A549 (cell line): ENCODE measurements around the gene TRAPPC2L. TPM values are rescaled to one million over a fixed set of nuclear protein-coding genes. Genes with fewer than 3 reads are reported as not detected.

Experiments used
- ATAC-seq, 2 experiments: fragments of 200-7000 bp in 1 of 2; fragments of >200 bp in 1 of 2; cut with Nextera tagmentation in 1 of 2; cut with Tn5 transposase in 1 of 2; 3 replicates each; pipeline versions ENCODE4 v1.8.0 to v1.9.1; 2018 to 2020; ENCODE audit warnings: mild to moderate bottlenecking in 1 of 2, moderate library complexity in 1 of 2
- CTCF ChIA-PET: fragments of 300-600 bp; sonication (Branson Sonifier 250); formaldehyde crosslinking; extraction: SDS; loops from one replicate; lab custom pipeline; 2021; ENCODE audit warnings: antibody characterized with exemption, inconsistent platforms; lab: Yijun Ruan, JAX
- POLR2A ChIA-PET: fragments of 350-600 bp; formaldehyde crosslinking; extraction: SDS; loops from one replicate; lab custom pipeline; 2021; ENCODE audit warnings: antibody characterized with exemption, inconsistent platforms; lab: Yijun Ruan, JAX
- DNase-seq, 2 experiments: peaks; one replicate each; pipeline versions ENCODE4 v3.0.0 to v3.0.0-alpha.2; 2011 to 2016; ENCODE audit warnings: low read depth in 1 of 2, low spot score in 1 of 2
- FAIRE-seq: peaks from 2 replicates; lab custom pipeline; 2011; peaks lifted over from hg19 to GRCh38; lab: Jason Lieb, UNC
- H3K27ac ChIP-seq, 2 experiments: fragments of >200 bp; sonication (Bioruptor Twin); formaldehyde crosslinking; 3 replicates each; pipeline ENCODE4 v1.5.1; 2016 to 2017
- H3K4me1 ChIP-seq: fragments of >200 bp; sonication (Bioruptor Twin); formaldehyde crosslinking; 3 replicates; pipeline ENCODE4 v1.6.1; 2016
- H3K4me2 ChIP-seq: fragments of >200 bp; sonication (Bioruptor Twin); formaldehyde crosslinking; 3 replicates; pipeline ENCODE4 v1.6.1; 2016
- H3K4me3 ChIP-seq: fragments of >200 bp; sonication (Bioruptor Twin); formaldehyde crosslinking; 3 replicates; pipeline ENCODE4 v1.5.1; 2016
- H3K9me3 ChIP-seq: fragments of >200 bp; sonication (Bioruptor Twin); formaldehyde crosslinking; 3 replicates; pipeline ENCODE4 v1.6.1; 2016
- BHLHE40 ChIP-seq: IDR thresholded peaks from 2 replicates; pipeline ENCODE4 v1.6.1; 2012; ENCODE audit warnings: low read depth, low read length, inconsistent platforms
- CBX2 ChIP-seq: fragments of 200-600 bp; sonication (generic); IDR thresholded peaks from 2 replicates; pipeline ENCODE4 v1.6.1; 2016; ENCODE audit warnings: low read depth, mild to moderate bottlenecking, borderline replicate concordance
- CHD4 ChIP-seq: fragments of 200-600 bp; sonication (generic); IDR thresholded peaks from 2 replicates; pipeline ENCODE4 v1.6.1; 2016; ENCODE audit warnings: antibody characterized with exemption, mild to moderate bottlenecking, borderline replicate concordance
- E2F6 ChIP-seq: IDR thresholded peaks from 2 replicates; pipeline ENCODE4 v1.6.1; 2012; ENCODE audit warnings: low read depth, borderline replicate concordance
- EHF ChIP-seq: fragments of 250-450 bp; sonication (Bioruptor Pico); IDR thresholded peaks from 2 replicates; pipeline ENCODE4 v1.5.0; 2020; ENCODE audit warnings: mild to moderate bottlenecking
- EP300 ChIP-seq, 2 experiments: fragments of >200 bp; sonication (Bioruptor Twin); formaldehyde crosslinking; IDR thresholded peaks; 2 replicates in 1 of 2; 3 replicates in 1 of 2; pipeline ENCODE4 v1.6.1; 2016 to 2017
- HDAC2 ChIP-seq: fragments of 200-600 bp; sonication (generic); IDR thresholded peaks from 2 replicates; pipeline ENCODE4 v1.6.1; 2016
- HOXA7 ChIP-seq: fragments of 250-450 bp; sonication (Bioruptor Pico); IDR thresholded peaks from 2 replicates; pipeline ENCODE4 v1.5.0; 2020; ENCODE audit warnings: mild to moderate bottlenecking, moderate library complexity
- HOXB13 ChIP-seq: fragments of 250-450 bp; sonication (Bioruptor Pico); IDR thresholded peaks from 2 replicates; pipeline ENCODE4 v1.5.0; 2020; ENCODE audit warnings: low read depth, mild to moderate bottlenecking, moderate library complexity
- MAX ChIP-seq: IDR thresholded peaks from 2 replicates; pipeline ENCODE4 v1.6.1; 2012
- MYC ChIP-seq: IDR thresholded peaks from 2 replicates; pipeline ENCODE4 v1.6.1; 2012; ENCODE audit warnings: mild to moderate bottlenecking, inconsistent platforms, low read length, improper control_type of control experiment, borderline replicate concordance
- NFE2L2 ChIP-seq: fragments of 150-350 bp; conservative IDR thresholded peaks from 2 replicates; pipeline ENCODE4 v1.6.1; 2014; ENCODE audit warnings: low read length
- NPAS2 ChIP-seq: fragments of 250-450 bp; sonication (Bioruptor Pico); IDR thresholded peaks from 2 replicates; pipeline ENCODE4 v1.8.0; 2022; ENCODE audit warnings: mild to moderate bottlenecking, moderate library complexity, borderline replicate concordance
- PBX3 ChIP-seq: IDR thresholded peaks from 2 replicates; pipeline ENCODE4 v1.6.1; 2012
- PHF8 ChIP-seq: fragments of 200-600 bp; sonication (generic); IDR thresholded peaks from 2 replicates; pipeline ENCODE4 v1.6.1; 2016; ENCODE audit warnings: low read depth, mild to moderate bottlenecking, antibody characterized with exemption, moderate library complexity, borderline replicate concordance
- RARB ChIP-seq: fragments of 250-450 bp; sonication (Bioruptor Pico); IDR thresholded peaks from 2 replicates; pipeline ENCODE4 v1.8.0; 2021; ENCODE audit warnings: mild to moderate bottlenecking, moderate library complexity
- RNF2 ChIP-seq: fragments of 200-600 bp; sonication (generic); IDR thresholded peaks from 2 replicates; pipeline ENCODE4 v1.6.1; 2016; ENCODE audit warnings: low read depth, mild to moderate bottlenecking, antibody characterized with exemption, moderate library complexity, borderline replicate concordance
- SMC3 ChIP-seq: fragments of >200 bp; sonication (Bioruptor Twin); formaldehyde crosslinking; IDR thresholded peaks from 3 replicates; pipeline ENCODE4 v1.6.1; 2018; ENCODE audit warnings: inconsistent platforms
- SREBF2 ChIP-seq: fragments of 450-650 bp; IDR thresholded peaks from 2 replicates; pipeline ENCODE4 v1.6.1; 2014; ENCODE audit warnings: mild to moderate bottlenecking, moderate library complexity
- TFCP2L1 ChIP-seq: fragments of 250-450 bp; sonication (Bioruptor Pico); IDR thresholded peaks from 2 replicates; pipeline ENCODE4 v1.5.0; 2021; ENCODE audit warnings: mild to moderate bottlenecking
- TP53 ChIP-seq: fragments of 250-450 bp; sonication (Bioruptor Pico); IDR thresholded peaks from 2 replicates; pipeline ENCODE4 v1.5.0; 2021; ENCODE audit warnings: mild to moderate bottlenecking, moderate library complexity
- USF2 ChIP-seq: fragments of 450-650 bp; IDR thresholded peaks from 2 replicates; pipeline ENCODE4 v1.6.1; 2014; ENCODE audit warnings: antibody characterized with exemption
- ZC3H11A ChIP-seq: fragments of 450-650 bp; IDR thresholded peaks from 2 replicates; pipeline ENCODE4 v1.6.1; 2014; ENCODE audit warnings: antibody characterized with exemption, mild to moderate bottlenecking
- ZFP36 ChIP-seq: fragments of 450-650 bp; IDR thresholded peaks from 2 replicates; pipeline ENCODE4 v1.6.1; 2014; ENCODE audit warnings: borderline replicate concordance; ENCODE audit not compliant: partially characterized antibody
- ZNF302 ChIP-seq: fragments of 250-450 bp; sonication (Bioruptor Pico); IDR thresholded peaks from 2 replicates; pipeline ENCODE4 v1.9.0; 2021; ENCODE audit warnings: inconsistent platforms, mild to moderate bottlenecking, moderate library complexity
- WGBS: methylation state at CpG from one replicate; pipeline ENCODE4 v1.1.6; 2017; ENCODE audit errors: missing lambda C conversion rate; 5-methylcytosine and 5-hydroxymethylcytosine counted together
- polyA plus RNA-seq, 4 experiments: library from polyadenylated mRNA; depleted of rRNA in 3 of 4; stranded (reverse); fragments of >200 nt; fragmentation: RNase III in 1 of 4; extraction: RNeasy Plus Mini Kit Qiagen cat#74134 plus additional on column Dnase treatment in 1 of 4; gene quantifications; 2 replicates in 3 of 4; 3 replicates in 1 of 4; pipeline ENCODE4 v1.2.3, GENCODE V29; 2011 to 2017
- TF ChIP-seq, protein P1 (sequence below): fragments of 250-450 bp; sonication (Bioruptor Pico); IDR thresholded peaks from 2 replicates; pipeline ENCODE4 v1.5.0; 2021; ENCODE audit warnings: mild to moderate bottlenecking, moderate library complexity, borderline replicate concordance

Gene TRAPPC2L
- polyA plus RNA-seq, 2 of the 4 experiments (the other 2 are of a cell fraction), result 70.3 to 80.2 TPM

DNA sequence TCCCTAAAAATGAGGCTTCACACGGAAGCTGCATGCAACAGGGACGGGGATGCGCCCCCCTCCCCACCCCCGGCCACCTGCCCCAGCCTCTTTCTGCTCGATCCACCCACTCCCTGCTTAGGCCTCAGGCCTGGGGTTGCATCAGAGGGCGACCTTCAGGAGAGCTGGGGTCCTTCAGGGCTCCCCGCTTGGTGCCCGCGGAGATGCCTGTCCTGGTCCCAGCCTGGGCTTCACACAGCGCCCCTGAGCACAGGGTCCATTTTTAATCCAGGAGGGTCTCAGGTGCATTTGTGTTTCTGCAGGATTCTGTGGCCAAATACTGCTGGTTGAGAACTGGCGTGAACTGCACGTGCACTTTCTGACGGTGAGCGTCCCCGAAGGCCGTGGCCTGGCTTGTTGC is 37.8 kb upstream of the TRAPPC2L start:
- ATAC-seq (no peak), FAIRE-seq (no peak), DNase-seq (no peak)
- no peaks in the 10 kb centered on the region for H3K9me3 ChIP-seq
- H3K4me2 ChIP-seq, result no peak overlapping the region
- WGBS, result 87% methylated on average over 12 of the region's 16 CpGs
- no peak overlapping the region for H3K4me3 ChIP-seq
- no peaks in the 10 kb centered on the region for H3K4me1 ChIP-seq
- no peak for TF ChIP-seq NPAS2 (CRISPR knock-in tag)
- no peak for TF ChIP-seq USF2
- TF ChIP-seq NFE2L2, result no peak
- TF ChIP-seq MAX, result no peak
- TF ChIP-seq TFCP2L1, result no peak
- TF ChIP-seq PBX3, result no peak
- no peak for TF ChIP-seq CHD4
- no peak for TF ChIP-seq CBX2
- TF ChIP-seq MYC, result no peak
- ChIA-PET CTCF (interaction anchor here (0.9 to 5.9 kb wide), 4 partner anchors 39 to 348 kb away, joined by 3 to 39 read pairs (median 6); partner anchors contain the start of genes GALNS and TRAPPC2L), POLR2A (interaction anchor here (0.7 kb wide), 1 partner anchor 38 kb away, joined by 4 read pairs; no protein-coding TSS in a partner anchor)
- no peak overlapping the region for H3K27ac ChIP-seq

DNA sequence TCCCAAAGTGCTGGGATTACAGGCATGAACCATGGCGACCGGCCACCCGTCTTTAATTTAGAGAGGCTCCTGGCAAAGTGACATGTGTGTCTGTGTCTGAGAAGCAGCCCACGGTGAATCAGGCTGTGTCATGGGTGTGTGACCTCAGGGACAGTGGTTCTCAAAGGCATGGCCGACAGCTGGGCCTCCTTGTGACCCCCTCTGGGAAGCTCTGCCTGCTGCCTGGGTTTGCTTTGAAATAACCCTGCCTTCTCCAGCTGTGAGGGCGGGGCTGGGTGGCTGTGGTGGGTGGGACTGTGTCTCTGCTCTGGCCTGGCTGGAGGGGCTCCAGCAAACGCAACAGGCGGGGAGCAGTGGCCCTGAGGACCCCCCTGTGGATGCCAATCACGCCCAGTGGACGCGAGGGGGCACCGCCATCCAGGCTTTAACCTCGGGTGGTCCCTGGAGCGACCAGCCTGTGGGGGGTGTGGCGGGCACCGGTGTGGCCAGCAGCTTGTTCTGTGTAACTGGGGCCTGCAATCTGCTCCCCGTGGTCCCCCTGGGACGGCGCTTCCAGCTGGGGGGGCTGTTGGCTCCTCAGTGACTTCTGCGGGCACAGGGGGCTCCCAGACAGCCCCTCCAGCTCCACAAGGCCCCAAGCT is 36.4 kb upstream of the TRAPPC2L start:
- ChIA-PET POLR2A (interaction anchor here (1.0 kb wide), 1 partner anchor 8 kb away, joined by 3 read pairs; the partner anchor contains the start of gene APRT), CTCF (interaction anchor here (1.1 to 5.9 kb wide), 3 partner anchors 8 to 347 kb away, joined by 3 to 39 read pairs (median 17); partner anchors contain the start of genes APRT, GALNS and TRAPPC2L)
- no peak for DNase-seq
- no peak for FAIRE-seq
- no peak for ATAC-seq
- Histone ChIP-seq H3K27ac (no peak overlapping the region), H3K4me3 (no peak overlapping the region), H3K4me2 (no peak overlapping the region), H3K9me3 (no peaks in the 10 kb centered on the region), H3K4me1 (no peaks in the 10 kb centered on the region)
- TF ChIP-seq TP53, result no peak
- TF ChIP-seq HOXB13, result no peak
- TF ChIP-seq HDAC2, result no peak
- TF ChIP-seq, all 56 proteins: peak for 0
- WGBS, result 86% methylated on average over 12 of the region's 20 CpGs

GRCh38 chr16:88821168-88821850 is 35.6 kb upstream of the TRAPPC2L start:
- no peak for ATAC-seq
- no peaks in the 10 kb centered on the region for H3K9me3 ChIP-seq
- TF ChIP-seq EP300 (IDR thresholded peaks at IDR 0.05), result no peak
- no peak for TF ChIP-seq NPAS2 (CRISPR knock-in tag)
- TF ChIP-seq, protein P1, sequence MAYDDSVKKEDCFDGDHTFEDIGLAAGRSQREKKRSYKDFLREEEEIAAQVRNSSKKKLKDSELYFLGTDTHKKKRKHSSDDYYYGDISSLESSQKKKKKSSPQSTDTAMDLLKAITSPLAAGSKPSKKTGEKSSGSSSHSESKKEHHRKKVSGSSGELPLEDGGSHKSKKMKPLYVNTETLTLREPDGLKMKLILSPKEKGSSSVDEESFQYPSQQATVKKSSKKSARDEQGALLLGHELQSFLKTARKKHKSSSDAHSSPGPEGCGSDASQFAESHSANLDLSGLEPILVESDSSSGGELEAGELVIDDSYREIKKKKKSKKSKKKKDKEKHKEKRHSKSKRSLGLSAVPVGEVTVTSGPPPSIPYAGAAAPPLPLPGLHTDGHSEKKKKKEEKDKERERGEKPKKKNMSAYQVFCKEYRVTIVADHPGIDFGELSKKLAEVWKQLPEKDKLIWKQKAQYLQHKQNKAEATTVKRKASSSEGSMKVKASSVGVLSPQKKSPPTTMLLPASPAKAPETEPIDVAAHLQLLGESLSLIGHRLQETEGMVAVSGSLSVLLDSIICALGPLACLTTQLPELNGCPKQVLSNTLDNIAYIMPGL, result no peak
- no peak for TF ChIP-seq RARB (CRISPR knock-in tag)
- no peak for TF ChIP-seq HOXA7 (CRISPR knock-in tag)
- TF ChIP-seq ZNF302, result no peak
- no peak for TF ChIP-seq ZC3H11A
- no peak for TF ChIP-seq E2F6
- TF ChIP-seq ZFP36, result no peak
- no peak for TF ChIP-seq PHF8
- TF ChIP-seq NFE2L2, result no peak
- no peak for TF ChIP-seq RNF2
- TF ChIP-seq BHLHE40, result no peak
- no peak for TF ChIP-seq CHD4
- TF ChIP-seq SREBF2, result no peak
- no peak for TF ChIP-seq EHF (CRISPR knock-in tag)
- no peak for TF ChIP-seq SMC3
- TF ChIP-seq, all 56 proteins: peak for 0
- POLR2A ChIA-PET, result interaction anchor here (1.0 to 1.2 kb wide), 2 partner anchors 9 to 10 kb away, joined by 3 to 4 read pairs; partner anchors contain the start of gene APRT
- H3K4me2 ChIP-seq, result no peak overlapping the region
- WGBS, result 88% methylated on average over 17 of the region's 22 CpGs
- no peak overlapping the region for H3K4me3 ChIP-seq
- H3K27ac ChIP-seq, result no peak overlapping the region
- FAIRE-seq, result no peak
- CTCF ChIA-PET, result interaction anchor here (1.0 to 2.2 kb wide), 3 partner anchors 9 to 346 kb away, joined by 3 to 17 read pairs (median 3); partner anchors contain the start of gene APRT
- DNase-seq, result no peak
- no peaks in the 10 kb centered on the region for H3K4me1 ChIP-seq
